ENCODE measurements around the gene LAMTOR4. TPM values are rescaled to one million over a fixed set of nuclear protein-coding genes. Genes with fewer than 3 reads are reported as not detected.

The LAMTOR4 gene
- total RNA-seq, 1 donor from 2014 or later, result 208 TPM

GRCh38 chr7:100157334-100158228, 8.9 kb downstream of the LAMTOR4 start:
- Histone ChIP-seq H3K36me3 (ENCODE audit: control insufficient read depth, insufficient read depth, low read length) (peaks cover 1% of the 10 kb centered on the region), H3K27me3 (ENCODE audit: control insufficient read depth, insufficient read depth, low read length) (no peaks in the 10 kb centered on the region), H3K4me3 (ENCODE audit: low read depth, low read length) (peak overlapping the region; percentile 81)
- no peak for DNase-seq (ENCODE audit: low read depth)
- peak; percentile 44 for TF ChIP-seq CTCF (IDR thresholded peaks at IDR 0.05; ENCODE audit: insufficient read depth, low read length, poor library complexity, severe bottlenecking)

DNA sequence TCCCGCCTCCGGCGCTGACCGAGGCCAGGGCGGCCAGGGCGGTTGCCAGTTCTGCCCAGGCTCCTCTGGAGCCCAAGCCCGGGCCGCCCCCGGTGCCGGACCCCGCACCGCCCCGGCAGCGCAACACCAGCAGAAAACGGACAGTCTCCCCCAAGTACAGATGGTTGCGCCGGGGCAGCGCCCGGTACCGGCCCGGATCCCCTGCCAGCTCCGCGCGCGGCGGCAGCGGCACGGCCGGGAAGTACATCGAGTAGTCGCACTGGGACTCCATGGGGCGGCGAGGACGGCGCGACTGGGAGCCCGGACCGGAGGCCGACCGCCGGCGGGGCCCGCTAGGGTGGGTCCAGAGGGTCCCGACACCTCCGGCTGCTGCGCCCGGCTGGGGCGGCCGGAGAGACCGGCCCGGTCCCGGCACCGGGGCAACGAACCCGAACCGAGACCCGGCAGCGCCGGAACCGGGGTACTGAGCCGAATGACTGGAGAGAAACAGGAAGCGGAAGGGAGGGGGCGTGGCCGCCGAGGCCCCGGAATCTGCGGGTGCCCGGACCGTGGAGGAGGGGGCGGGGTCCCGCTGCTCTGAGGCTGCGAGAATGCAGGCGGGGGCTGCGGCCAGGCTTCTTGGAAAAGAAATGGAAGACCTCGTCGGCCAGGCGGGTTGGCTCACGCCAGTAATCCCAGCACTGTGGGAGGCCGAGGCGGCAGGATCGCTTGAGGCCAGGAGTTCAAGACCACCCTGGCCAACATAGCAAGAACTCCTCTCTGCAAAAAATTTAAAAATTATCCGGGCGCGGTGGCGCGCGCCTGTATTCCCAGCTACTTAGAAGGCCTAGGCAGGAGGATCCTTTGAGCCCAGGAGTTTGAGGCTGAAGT, 9.7 kb downstream of the LAMTOR4 start, which contains the start of gene TRAPPC14:
Gene TRAPPC14 (minus strand): TSS at position 495 of the 870 bp plus-strand sequence. CDS start 224 bp downstream, at position 271.
- H3K4me3 ChIP-seq (ENCODE audit: low read depth, low read length), result peak within 1 kb of the TSS; percentile 81
- DNase-seq (ENCODE audit: low read depth), result no peak
- H3K27me3 ChIP-seq (ENCODE audit: control insufficient read depth, insufficient read depth, low read length), result no peaks in the 10 kb centered on the region
- H3K36me3 ChIP-seq (ENCODE audit: control insufficient read depth, insufficient read depth, low read length), result peaks cover 1% of the 10 kb centered on the region
- no peak for TF ChIP-seq CTCF (IDR thresholded peaks at IDR 0.05; ENCODE audit: insufficient read depth, low read length, poor library complexity, severe bottlenecking)

DNA sequence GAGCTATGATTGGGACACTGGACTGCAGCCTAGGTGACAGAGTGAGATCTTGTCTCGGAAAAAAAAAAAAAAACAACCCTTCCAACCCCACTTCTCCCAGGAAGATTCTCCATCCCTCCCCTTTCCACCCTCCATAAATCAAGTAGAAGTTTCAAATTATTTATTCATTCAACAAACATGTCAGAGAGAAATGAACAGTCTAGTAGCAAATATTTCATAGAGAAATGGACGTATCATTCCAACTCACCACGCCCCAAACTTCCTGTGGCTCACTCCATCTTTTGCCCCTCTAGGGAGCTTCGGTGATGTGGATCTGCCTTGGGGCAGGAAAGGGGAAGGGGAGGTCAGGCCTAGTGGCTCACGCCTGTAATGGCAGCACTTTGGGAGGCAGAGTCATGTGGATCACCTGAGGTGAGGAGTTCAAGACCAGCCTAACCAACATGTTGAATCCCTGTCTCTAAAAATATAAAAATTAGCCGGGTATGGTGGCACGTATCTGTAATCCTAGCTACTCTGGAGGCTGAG, 10.4 kb downstream of the LAMTOR4 start:
- Histone ChIP-seq H3K4me3 (ENCODE audit: low read depth, low read length) (peak overlapping the region; percentile 81), H3K36me3 (ENCODE audit: control insufficient read depth, insufficient read depth, low read length) (peaks cover 1% of the 10 kb centered on the region), H3K27me3 (ENCODE audit: control insufficient read depth, insufficient read depth, low read length) (no peaks in the 10 kb centered on the region)
- no peak for TF ChIP-seq CTCF (IDR thresholded peaks at IDR 0.05; ENCODE audit: insufficient read depth, low read length, poor library complexity, severe bottlenecking)
- no peak for DNase-seq (ENCODE audit: low read depth)

- Histone ChIP-seq H3K4me3 (ENCODE audit: low read depth, low read length) (no peak overlapping the region), H3K27me3 (ENCODE audit: control insufficient read depth, insufficient read depth, low read length) (no peaks in the 10 kb centered on the region), H3K36me3 (ENCODE audit: control insufficient read depth, insufficient read depth, low read length) (peaks cover 1% of the 10 kb centered on the region)
- DNase-seq (ENCODE audit: low read depth), result no peak
- TF ChIP-seq CTCF (IDR thresholded peaks at IDR 0.05; ENCODE audit: insufficient read depth, low read length, poor library complexity, severe bottlenecking), result no peak
These were observed 11.3 kb downstream of the LAMTOR4 start for GRCh38 chr7:100160067-100160466.

DNA sequence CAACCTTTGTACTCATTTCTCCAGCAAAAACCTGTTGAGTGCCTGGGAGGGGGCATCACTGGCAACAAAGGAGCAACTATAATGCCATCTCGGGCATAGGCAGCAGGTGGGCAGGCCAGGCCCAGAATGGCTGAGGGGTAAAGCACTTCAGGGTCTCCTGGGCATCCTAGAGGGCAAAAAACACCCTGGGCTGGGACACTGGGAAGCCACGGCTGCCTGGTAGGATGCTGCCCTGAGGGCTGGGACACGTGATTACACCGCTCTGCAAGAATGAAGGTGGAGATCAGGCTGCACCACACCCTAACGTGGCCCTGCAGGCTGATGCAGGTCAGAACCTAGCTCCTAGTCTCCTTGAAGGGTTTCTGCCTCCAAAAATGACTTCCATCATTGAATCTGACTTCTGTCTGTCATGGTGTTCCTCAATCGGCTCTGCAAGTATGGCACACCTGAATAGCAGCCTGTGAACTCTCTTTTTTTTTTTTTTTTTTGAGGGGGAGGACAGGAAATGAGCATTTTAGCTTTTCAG, 14.4 kb downstream of the LAMTOR4 start:
- Histone ChIP-seq H3K27me3 (ENCODE audit: control insufficient read depth, insufficient read depth, low read length) (peaks cover 20% of the 10 kb centered on the region), H3K4me3 (ENCODE audit: low read depth, low read length) (no peak overlapping the region), H3K36me3 (ENCODE audit: control insufficient read depth, insufficient read depth, low read length) (no peaks in the 10 kb centered on the region)
- DNase-seq (ENCODE audit: low read depth), result no peak
- TF ChIP-seq CTCF (IDR thresholded peaks at IDR 0.05; ENCODE audit: insufficient read depth, low read length, poor library complexity, severe bottlenecking), result no peak

All from kidney epithelial cell (primary cell).